Stimulated activated CD8-positive, alpha-beta memory T cell treated with anti-CD3 and anti-CD28 coated beads, Interleukin-4, amount 100 ng/mL, for 48 hours (primary cell): ENCODE measurements around the gene GABRG3.

ENCODE experiments used
- DNase-seq: peaks from one replicate; pipeline ENCODE4 v3.0.0-alpha.2; 2020

The GABRG3 gene

DNA sequence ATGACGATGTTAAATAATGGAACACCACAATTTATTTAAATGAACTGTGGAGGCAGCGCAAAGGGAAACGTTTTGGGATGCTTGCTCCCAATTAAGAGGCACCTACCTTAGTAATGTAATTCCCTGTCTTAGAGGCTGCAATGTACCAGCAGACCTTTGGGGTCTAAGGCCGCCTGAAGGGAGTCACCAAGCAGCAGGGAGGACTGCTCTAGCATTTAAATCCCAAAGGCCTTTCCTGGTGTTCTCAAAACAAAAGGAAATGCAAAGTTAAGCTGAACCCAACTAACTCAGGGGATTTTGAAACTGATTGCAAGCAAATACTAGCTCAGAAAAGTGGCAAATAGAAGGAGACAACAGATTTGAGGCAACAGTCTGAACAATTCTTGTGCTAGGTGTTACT lies 510.8 kb downstream of the GABRG3 start:
- DNase-seq: no peak

DNA sequence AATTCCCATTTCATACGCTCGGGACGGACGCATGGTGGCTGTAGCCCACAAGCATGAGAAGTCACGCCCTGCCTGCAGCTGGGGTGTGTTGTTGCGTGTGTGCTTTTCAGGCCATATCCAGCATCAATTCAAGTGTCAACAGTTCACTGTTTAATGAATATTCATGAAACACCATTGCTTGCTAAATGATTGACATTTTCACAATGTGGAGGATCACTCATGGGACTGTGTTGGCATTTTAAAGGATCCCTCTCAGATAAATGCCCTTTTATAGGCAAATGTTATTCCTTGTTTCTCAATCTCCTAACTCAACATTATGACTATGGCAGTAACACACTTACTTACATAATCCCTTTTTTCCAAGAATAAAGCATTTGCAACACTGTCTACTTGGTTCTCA lies 511.3 kb downstream of the GABRG3 start:
- no peak for DNase-seq

DNA sequence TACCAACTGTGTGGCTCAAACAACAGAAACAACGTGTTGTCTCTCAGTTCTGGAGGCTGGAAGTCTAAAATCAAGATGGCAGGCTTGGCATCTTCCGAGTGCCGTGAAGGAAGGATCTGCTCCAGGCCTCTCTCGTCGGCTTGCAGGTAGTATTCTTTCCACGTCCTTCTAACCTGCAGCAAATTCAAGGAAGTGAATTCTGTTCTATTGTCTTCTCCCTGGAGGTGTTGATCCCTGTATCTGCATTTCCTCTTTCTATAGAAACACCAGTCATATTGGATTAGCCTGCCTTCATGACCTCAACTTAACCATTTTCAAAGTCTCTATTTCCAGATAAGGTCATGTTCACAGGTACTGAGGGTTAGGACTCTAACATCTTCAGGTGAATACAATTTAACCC lies 512.1 kb downstream of the GABRG3 start:
- DNase-seq: no peak

DNA sequence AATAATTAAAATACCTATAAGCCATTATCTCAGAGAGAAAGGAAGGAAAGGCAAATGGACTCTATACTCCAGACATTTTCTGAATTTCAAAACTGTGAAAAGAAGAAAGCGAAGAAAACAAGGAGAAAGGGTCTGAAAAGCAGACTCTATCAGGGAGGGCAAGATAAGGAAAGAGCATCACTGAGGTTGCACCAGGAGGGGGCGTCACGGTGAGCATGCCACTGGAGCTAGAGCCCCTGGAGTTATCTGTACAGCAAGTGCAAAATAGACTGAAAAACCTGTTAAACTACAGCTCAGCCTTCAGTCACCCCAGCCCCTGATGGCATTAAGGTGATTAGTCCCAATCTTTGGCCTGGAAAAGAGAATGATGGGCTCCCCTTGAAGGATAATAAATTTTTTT lies 514.3 kb downstream of the GABRG3 start:
- no peak for DNase-seq

DNA sequence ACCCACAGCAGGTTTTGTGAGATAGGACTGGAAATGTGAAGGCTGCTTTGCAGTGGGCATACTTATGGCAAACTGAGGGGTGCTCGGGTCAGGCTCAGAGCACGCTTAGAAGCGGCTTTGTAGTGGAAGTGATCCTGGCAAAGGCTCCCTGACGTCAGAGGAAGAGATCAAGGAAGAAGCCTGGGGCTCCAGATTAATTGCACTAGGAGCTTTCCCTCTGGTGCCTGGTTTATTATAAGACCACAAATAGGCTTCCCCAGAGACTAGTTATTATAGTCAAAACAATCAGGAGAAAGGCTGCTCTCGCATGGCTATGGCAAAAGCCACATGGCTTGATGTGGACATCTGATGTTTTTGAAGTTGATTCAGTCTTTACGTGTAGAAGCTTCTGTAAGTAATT lies 515.1 kb downstream of the GABRG3 start:
- DNase-seq: no peak

DNA sequence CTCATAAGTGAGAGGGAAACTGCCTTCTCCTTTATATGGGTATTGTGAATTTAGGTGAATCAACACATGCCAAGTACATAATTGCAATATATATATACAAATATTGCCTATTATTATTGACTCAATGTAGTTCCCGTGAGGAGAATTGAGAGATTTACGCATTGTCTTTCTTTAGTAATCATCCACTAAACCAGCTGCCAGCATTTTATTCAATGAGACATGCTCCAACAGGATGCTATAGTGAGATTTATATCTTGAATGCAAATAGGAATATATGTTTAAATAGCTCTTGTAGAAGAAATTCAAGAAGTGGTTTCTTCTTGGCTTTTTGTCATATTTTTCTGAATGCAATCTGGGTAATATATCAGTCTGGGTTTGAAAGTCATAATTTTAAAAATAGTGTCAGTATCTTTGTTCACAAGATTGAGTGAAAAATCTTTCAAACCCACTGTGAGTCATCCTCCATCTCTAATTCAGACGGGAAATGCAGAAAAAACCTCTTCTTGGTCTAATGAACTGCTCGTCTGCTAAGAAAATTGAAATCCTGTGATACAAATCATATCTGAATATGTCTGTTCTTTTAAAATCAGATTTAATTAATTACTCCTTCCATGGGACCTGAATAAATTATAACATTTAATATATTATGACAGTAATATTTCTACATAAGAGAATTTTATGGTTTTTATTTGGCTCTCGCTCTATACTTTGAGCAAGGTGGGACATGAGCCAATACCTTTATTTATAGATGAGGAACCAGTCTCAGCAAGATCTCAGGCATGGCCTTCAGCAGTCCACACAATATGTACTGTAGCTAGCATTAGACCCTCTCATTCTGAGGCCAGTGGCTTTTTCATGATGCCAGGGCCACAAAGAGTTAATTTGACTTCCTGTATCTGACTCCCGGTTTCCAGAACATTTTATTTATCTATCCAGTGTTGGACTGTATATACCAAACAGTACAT lies 516.0 kb downstream of the GABRG3 start:
- no peak for DNase-seq

DNA sequence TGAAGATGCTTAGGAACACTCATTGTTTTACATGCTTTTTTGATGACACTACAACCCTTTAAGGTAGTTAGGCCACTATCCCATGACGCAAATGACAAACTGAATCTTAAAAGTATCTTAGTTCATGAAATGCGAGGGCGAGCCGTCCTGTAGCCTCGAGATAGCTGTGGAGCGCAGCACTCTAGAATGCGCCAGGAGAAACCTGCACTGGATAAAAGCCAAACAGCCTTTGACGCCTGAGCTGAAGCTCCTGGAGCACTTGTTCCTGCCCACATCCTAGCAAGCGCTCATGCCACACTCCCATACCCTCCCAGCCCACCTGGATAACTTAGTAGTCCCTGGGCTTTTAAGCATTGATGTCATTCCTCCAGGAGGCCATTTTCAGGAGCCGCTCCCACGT lies 516.9 kb downstream of the GABRG3 start:
- no peak for DNase-seq

DNA sequence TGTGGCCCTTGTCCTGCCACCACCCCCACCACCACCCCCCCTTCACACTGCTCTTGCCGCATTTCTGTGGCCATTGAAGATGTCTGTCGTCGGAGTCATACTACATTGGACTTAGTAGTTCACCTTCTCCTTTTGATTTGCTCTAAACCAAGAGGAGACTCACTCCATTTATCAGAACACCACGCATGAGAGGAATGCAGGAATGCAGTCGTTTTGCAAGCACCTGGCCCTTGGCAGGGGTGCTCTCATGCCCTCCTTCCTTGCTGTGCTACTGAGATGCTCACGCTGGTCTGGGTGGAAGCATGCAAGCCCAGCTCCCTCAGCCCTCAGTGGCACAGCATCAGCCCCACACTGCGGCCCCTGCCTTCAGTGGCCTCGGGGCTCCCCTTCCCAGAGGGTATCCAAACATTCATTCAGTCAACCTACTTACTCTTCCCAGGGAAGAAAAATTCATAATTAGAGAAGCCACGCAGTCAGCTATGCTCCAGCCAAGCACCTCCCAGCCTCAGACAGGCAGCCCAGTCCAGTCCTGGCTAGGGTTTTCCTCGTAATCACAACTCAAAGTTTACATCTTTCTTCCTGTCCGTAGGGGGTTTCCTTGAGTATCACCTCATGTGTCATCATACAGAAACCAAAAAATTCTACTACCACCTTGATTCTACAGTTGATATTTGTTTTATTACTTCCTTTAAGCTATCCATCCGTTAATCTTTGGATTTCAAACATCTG lies 520.0 kb downstream of the GABRG3 start:
- no peak for DNase-seq

DNA sequence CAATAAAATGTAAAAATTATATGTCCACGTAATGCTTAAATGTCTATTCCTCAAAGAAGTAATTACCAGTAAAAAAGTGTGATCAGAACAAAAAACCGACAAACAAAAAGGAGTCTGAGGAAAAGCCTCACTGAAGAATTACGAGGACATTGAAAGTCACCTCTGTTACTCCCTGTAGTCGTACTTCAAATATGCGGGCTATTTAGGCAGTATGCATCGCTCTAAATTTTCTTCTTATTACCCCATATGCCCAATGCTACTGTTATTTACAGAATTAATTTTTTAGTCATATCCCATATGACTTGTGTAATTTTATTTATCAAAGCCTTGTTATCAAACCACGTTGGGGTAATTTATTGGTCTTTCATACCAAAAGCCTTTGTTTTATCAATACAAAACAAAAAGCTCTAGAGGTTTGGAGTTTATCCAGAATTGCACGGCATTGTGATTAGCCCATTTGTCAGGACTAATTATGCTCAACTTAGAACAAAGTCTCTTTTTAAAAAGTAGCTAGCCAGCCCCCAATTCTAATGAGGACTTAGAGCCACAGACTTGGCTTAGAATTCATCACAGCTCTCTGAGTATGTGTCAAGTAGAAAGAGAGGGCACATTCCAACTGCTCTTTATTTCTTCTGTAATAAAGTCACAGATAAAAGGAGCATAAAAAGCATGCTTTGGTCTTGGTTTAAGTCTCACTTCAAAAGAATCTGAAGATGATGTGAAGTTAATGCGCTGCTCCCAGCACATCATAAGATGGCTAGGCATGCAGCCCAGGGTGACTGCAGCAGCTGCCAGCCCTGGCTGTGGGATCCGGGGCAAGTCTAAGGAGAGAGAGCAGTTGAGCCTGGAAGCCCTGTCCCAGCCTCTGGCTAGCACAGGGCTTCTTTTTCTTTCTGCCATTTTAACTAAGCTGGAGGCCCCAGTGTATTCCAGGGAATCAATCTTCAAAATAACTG lies 521.0 kb downstream of the GABRG3 start:
- DNase-seq: no peak

DNA sequence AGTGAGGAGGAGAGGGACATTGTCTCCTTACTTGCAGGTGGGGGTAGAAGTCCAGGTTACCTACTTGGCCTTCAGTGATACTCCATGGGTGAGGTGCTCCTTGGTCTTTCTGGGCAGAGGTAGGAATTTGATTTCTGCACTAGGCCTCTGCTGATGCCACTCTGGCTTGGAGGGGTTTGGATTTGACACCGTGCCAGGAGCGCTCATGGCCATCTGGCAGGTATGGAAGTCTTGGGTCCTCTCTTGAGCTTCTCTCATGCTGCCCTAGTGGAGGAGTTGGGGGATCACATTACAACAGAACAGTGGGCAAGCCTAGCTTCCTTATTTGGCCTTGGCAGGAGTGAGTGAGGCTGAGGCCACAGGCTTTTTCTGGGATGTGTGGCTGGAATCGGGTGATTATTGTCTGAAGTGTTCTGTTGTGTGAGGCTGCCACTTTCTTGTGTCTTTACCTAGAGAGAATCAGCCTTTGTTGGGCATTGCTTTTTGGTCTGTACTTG lies 525.0 kb downstream of the GABRG3 start:
- DNase-seq: no peak

DNA sequence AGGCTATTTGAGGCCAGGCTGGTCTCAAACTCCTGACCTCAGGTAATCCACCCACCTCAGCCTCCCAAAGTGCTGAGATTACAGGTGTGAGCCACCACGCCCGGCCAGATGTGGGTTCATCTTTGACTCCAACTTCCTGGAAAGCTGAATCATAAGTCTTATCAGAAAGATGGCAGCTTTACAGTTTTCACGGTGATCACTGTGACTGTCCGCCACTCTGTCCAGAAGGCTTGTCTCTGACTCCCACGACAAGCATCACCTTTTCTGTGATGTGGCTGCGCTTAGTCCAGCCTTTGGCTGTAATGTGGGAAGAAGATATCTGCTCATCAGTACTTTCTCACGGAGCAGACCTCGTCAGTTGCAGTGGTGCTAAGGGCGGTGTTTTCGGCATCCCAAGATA lies 527.7 kb downstream of the GABRG3 start:
- DNase-seq: no peak

DNA sequence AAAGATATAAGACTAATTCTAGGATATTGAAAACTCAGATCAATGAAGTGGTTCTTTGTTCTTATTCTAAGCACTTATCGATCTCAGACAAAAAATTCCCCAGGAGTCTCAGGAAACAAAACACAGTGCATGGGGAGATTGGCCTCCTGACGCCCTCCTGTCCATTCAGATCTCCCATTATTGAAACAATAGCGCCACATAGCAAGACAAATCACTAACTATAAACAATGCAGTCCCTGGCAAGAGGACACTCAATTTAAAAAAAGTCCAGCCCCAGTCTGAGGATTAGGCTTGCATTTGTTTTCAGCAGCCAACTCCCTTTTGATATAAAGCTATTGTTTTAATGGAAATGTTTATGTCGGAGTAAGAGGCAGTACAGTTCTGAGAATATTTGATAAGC lies 528.2 kb downstream of the GABRG3 start:
- no peak for DNase-seq

DNA sequence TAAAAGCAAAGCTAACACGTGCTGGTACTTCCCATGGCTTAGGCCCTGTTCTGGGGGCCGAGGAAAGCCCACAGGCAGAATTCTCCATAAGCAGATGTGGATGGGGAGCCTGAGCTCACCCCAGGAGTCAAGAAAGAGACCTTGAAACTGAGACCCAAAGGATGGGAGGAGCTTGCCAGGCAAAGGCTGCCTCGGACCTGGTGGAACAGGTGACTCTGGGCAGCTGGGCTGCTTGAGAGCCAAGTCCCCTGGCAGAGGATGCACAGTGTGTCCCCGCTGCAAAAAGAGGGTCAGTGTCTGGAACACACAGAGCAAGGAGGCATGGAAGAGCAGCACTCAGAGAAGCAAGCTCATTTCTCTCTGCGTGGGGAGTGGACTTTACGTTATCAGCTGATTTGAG lies 528.7 kb downstream of the GABRG3 start:
- DNase-seq: no peak

DNA sequence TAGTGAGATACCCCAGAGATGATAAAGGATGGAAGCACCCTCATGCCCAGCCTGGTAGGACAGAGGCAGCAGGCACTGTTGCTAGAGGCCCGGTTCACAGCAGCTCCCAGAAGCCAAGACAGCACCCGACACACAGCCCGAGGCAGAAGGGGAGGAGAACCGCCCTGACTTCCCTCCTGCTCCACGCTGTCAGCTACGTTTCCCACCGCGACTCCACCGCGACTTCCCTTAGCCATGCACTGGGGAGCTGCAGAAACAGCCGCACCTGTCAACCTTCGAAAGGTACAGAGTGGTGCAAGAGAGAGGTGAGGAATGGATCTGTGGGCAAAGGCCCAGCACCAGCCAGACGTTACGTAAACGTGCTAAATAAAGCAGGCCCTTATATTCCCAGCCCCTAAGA lies 529.2 kb downstream of the GABRG3 start:
- no peak for DNase-seq

DNA sequence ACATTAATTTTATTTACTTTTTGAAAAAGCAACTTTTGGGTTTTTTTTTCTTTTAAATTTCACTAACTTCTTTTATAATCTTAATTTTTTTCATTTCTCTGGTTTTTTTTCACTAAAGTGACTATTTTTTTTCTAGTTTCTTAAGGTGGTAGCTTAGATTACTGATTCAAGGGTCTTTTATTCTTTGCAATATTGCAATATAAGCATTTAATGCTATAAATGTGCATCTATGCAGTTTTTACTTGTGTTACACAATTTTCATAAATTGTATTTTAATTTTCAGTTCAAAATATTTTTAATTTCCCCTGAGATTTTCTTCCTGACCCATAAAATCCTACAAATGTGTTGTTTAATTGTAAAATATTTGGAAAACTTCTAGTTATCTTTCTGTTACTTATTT lies 535.8 kb downstream of the GABRG3 start:
- no peak for DNase-seq

DNA sequence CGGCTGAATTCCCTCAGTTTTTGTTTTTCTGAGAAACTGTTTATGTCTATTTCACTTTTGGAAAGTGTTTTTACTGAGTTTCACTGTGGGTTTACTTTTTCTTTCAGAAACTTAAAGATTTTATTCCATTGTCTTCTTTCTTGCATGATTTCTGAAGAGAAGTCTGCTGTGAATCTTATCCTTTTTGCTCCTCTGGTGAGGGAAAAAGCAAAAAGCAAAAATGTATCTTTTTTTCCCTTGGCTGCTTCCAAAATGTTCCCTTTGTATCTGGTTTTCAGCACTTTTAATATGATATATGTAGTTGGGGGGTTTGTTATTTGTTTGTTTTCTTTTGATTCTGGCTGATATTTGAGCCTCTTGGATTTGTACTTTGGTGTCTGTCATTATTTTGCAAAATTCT lies 538.0 kb downstream of the GABRG3 start:
- no peak for DNase-seq

DNA sequence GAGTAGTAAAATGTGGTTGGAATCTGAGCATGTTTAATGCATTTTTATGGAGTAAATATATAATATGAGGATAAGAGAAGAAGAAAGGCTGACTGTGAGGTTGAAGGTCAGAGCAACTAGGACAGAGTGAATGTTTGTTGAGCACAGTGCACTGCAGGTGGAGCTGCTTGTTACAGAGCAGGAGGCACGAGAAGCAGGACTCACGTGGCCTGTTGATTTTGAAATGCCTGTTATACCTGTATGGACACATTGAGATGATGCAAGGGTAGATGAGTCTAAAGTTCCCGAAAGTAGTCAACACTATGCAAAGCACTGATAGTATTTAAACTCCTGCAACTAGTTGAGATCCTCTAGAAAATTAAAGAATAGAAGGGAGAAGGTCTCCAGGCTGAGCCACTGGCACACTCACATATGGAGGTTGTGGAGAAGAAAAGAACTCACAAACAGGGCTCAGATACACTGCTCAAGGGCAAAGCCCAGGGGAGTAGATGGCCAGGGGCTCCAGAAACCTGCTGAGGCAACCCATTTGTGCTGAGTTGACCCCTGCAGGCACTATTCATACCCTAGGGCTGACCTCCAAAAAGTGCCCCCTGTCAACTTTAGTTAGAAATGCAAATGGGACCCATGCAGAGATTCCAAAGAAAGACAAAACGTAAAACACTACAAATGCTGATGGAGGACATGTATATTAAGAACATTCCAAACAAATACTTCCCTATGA lies 541.5 kb downstream of the GABRG3 start:
- no peak for DNase-seq

DNA sequence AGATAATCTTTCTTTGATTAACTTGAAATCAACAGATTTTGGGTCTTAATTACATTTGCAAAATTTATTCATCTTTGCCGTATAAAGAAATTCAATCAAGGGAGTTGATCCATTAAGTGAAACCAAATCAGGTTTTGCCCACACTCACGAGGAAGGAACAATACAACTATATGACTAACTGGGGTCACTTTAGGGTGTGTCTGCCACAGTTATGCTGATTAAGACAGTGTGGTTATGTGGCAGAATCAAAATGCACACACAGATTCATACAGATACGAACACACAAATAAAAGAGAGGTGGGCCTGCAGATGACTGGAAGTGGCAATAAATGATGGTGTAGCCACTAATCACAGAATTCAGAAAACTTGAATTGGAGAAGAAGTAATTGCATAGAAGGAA lies 543.5 kb downstream of the GABRG3 start:
- no peak for DNase-seq

DNA sequence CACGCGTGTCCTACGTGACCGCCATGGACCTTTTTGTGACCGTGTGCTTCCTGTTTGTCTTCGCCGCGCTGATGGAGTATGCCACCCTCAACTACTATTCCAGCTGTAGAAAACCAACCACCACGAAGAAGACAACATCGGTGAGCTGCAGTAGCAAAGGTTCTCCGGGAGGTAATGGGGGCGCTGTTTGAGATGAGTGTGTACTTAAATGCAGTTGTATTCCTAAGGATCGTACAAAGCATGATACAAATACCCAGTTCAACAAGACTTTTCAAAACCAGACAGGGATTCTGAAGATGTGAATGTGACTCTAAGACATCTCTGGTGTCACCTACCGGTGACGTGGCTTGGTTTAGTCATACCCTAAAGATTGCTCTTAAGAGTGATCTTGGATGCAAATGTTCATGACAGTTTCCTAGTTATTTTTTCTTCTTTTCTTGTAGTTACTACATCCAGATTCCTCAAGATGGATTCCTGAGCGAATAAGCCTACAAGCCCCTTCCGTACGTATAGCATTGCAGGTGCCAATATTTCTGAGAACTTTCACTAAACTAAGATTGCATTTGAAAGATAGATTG lies 556.6 kb downstream of the GABRG3 start:
- no peak for DNase-seq

DNA sequence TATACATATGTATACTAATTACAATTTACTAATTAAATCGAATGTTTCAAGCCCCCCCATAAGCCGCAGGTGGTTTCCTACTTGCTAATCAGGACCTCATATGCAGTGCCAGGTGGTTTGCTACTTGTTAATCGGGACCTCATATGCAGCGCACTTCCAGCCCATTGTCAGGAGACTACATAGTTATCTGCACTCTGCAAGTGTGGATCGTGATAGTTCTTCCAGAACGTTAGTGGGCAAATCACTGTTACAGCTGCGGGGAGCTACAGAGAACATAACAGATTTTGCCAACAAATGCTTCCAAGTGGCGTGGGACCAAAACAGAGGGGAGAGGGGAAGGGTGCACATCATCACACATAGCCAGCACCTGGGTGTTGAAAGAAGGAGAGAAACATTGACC lies 558.4 kb downstream of the GABRG3 start:
- DNase-seq: no peak

DNA sequence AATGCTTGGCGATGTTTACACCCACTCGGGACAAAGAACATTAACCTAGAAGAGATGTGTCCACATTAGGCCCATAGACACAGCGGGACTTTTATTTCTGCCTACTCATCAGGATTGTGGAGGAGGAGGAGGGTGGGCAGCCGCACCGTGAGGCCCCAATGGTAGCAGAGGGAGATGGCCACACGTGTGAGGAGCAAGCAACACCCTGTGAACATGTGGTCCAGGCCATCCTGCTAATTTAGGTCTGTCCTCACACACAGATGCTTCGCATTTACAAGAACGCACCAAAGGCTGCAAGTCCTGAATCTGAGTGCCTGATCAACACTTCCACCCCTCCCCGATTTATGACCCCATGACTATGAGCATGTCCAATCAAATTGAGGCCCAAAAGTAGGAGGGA lies 560.0 kb downstream of the GABRG3 start:
- DNase-seq: no peak

DNA sequence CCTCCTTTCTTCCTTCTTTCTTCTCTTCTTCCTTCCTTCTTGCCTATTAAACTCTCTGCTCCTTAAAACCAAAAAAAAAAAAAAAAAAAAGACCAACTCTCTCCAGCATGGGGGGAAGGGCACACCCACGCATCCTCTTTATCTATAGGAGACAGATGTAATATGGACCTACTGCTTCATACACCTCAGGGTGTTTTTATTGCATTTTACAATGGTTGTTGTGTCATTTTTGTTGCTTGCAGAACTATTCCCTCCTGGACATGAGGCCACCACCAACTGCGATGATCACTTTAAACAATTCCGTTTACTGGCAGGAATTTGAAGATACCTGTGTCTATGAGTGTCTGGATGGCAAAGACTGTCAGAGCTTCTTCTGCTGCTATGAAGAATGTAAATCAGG lies 561.4 kb downstream of the GABRG3 start:
- DNase-seq: no peak
